ENCODE results near the gene DSTYK. TPM values are rescaled to one million over a fixed set of nuclear protein-coding genes. Genes with fewer than 3 reads are reported as not detected.
"Not testable (repeated sequence)": the region's sequence is repeated elsewhere in the genome, so short reads cannot be mapped to it uniquely, and the experiment has no call there.

Gene DSTYK
- total RNA-seq, 2 experiments from 2014 or later: 9.4 to 12.3 TPM

- no peaks in the 10 kb centered on the region for H3K9me3 Mint-ChIP-seq (ENCODE audit: low read depth)
These were observed 19.9 kb downstream of the DSTYK start for GRCh38 chr1:205191622-205192021.

GRCh38 chr1:205190845-205191577 lies 20.5 kb downstream of the DSTYK start:
- H3K4me1 Mint-ChIP-seq: peaks cover 66% of the 10 kb centered on the region
- H3K9me3 Mint-ChIP-seq (ENCODE audit: low read depth): no peaks in the 10 kb centered on the region

More at GRCh38 chr1:205191622-205192021, 19.9 kb downstream of the DSTYK start:
- ChIA-PET POLR2A (interaction anchor here (0.8 kb wide), 1 partner anchor 20 kb away, joined by 3 read pairs; the partner anchor contains the start of gene DSTYK), CTCF (interaction anchor here (1.2 to 1.3 kb wide), 2 partner anchors 50 to 67 kb away, joined by 3 read pairs; no protein-coding TSS in a partner anchor)
- H3K27me3 Mint-ChIP-seq: no peaks in the 10 kb centered on the region
- H3K4me3 Mint-ChIP-seq: no peak overlapping the region
- peaks cover 23% of the 10 kb centered on the region for H3K36me3 Mint-ChIP-seq (ENCODE audit: low read depth)
- H3K4me1 Mint-ChIP-seq: peaks cover 59% of the 10 kb centered on the region
- H3K27ac Mint-ChIP-seq: no peak overlapping the region
- no peak for ATAC-seq
- no peak for DNase-seq
- intact Hi-C loops (cut with DNase I, micrococcal nuclease): no loop called here

DNA sequence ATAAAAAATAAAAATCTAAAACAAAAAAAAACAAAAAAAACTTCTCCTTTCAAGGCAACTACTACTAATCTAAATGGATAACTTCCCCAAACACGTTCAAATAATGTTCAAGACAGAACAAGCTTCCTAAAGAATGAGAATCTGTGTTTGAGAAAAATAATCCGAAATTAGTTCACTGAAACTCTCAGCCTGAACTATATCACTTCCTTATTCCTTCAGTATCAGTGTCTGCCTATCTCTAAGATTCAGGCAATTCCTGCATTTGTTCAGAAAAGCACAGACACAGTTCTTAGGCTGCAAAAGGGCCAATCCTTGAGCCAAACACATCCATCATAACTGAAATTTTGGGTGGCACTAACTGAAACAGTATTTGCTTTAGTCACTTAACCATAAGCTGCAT lies 22.4 kb downstream of the DSTYK start:
- Mint-ChIP-seq H3K27me3 (no peaks in the 10 kb centered on the region), H3K4me1 (peaks cover 73% of the 10 kb centered on the region), H3K36me3 (ENCODE audit: low read depth) (peaks cover 24% of the 10 kb centered on the region), H3K9me3 (ENCODE audit: low read depth) (no peaks in the 10 kb centered on the region), H3K4me3 (no peak overlapping the region), H3K27ac (no peak overlapping the region)
- DNase-seq (no peak), ATAC-seq (no peak)
- ChIA-PET CTCF (interaction anchor here (0.8 to 3.3 kb wide), 6 partner anchors 10 to 84 kb away, joined by 3 to 17 read pairs (median 4); no protein-coding TSS in a partner anchor), POLR2A (no interaction called here)
- intact Hi-C loops (cut with DNase I, micrococcal nuclease): no loop called here

More at GRCh38 chr1:205190845-205191577, 20.5 kb downstream of the DSTYK start:
- ChIA-PET CTCF (interaction anchor here (1.2 to 3.3 kb wide), 4 partner anchors 8 to 68 kb away, joined by 3 to 17 read pairs (median 4); partner anchors contain the start of gene TMCC2), POLR2A (interaction anchor here (0.8 kb wide), 1 partner anchor 20 kb away, joined by 3 read pairs; the partner anchor contains the start of gene DSTYK)
- ATAC-seq (no peak), DNase-seq (no peak)
- Mint-ChIP-seq H3K27me3 (no peaks in the 10 kb centered on the region), H3K4me3 (no peak overlapping the region), H3K27ac (no peak overlapping the region), H3K36me3 (ENCODE audit: low read depth) (peaks cover 27% of the 10 kb centered on the region)
- intact Hi-C loops (cut with DNase I, micrococcal nuclease): no loop called here

DNA sequence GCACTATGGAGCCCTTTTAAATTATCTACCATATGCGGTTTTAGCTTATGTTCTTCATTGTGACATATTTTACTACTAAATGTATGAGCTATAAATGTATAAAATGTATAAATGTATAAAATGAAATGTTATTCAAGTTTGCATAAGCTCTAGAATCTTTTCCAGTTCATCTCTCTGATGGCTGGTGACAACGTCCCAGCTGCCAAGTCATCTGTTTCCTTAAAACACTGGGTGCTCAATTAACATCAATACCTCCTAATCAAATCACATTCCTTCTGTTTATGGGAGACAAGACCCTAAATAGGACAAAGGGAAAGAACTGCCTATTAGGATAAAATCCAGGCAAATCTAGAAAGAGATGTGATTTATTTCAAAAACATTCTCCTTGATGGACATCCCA lies 22.9 kb downstream of the DSTYK start:
- ATAC-seq: no peak
- intact Hi-C loops (cut with DNase I, micrococcal nuclease): no loop called here
- ChIA-PET POLR2A (no interaction called here), CTCF (interaction anchor here (0.5 to 3.3 kb wide), 7 partner anchors 10 to 84 kb away, joined by 3 to 17 read pairs (median 3); no protein-coding TSS in a partner anchor)
- DNase-seq: no peak
- H3K4me3 Mint-ChIP-seq: no peak overlapping the region
- H3K4me1 Mint-ChIP-seq: peaks cover 74% of the 10 kb centered on the region
- no peaks in the 10 kb centered on the region for H3K9me3 Mint-ChIP-seq (ENCODE audit: low read depth)
- H3K36me3 Mint-ChIP-seq (ENCODE audit: low read depth): peaks cover 24% of the 10 kb centered on the region
- H3K27me3 Mint-ChIP-seq: no peaks in the 10 kb centered on the region
- H3K27ac Mint-ChIP-seq: no peak overlapping the region

DNA sequence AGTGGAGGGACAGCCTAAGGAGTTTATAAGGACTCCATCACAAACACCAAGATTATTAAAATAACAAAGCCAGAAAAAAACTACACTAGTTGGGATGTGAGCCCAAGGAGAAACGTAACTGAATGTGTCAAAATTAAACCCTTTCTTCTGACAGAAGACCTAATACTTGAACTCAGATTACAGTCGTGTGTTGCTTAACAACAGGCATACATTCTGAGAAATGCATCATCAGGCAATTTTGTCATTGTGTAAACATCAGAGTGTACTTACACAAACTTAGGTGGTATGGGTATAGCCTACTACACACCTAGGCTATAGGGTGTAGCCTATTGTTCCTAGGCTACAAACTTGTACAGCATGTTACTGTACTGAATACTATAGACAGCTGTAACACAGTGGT lies 23.4 kb downstream of the DSTYK start:
- Mint-ChIP-seq H3K4me1 (peaks cover 75% of the 10 kb centered on the region), H3K4me3 (no peak overlapping the region), H3K36me3 (ENCODE audit: low read depth) (peaks cover 26% of the 10 kb centered on the region), H3K9me3 (ENCODE audit: low read depth) (no peaks in the 10 kb centered on the region), H3K27ac (no peak overlapping the region), H3K27me3 (no peaks in the 10 kb centered on the region)
- intact Hi-C loops (cut with DNase I, micrococcal nuclease): no loop called here
- ATAC-seq (no peak), DNase-seq (no peak)
- CTCF ChIA-PET: interaction anchor here (0.5 to 3.3 kb wide), 7 partner anchors 10 to 71 kb away, joined by 3 to 17 read pairs (median 3); no protein-coding TSS in a partner anchor
- POLR2A ChIA-PET: no interaction called here

DNA sequence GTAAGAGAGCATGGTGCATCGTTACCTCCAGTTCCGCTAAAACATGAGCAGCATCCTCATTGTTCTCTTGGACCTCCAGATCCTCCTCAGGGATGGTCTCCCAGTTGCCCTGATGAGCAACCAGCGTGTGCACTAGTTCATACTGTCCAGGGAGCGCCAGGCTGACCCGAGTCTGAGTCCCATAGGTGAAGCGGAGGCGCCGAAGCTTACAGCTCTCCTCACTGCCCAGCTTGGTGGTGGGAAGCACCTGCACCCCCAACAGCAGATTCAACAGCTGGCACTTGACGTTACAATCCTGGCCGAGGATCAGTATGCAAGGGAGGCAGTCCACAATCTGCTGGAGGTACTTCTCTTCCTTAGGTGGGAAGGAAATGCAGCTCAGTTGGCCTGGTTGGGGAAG lies 24.1 kb downstream of the DSTYK start:
- no peak for DNase-seq
- no peak overlapping the region for H3K27ac Mint-ChIP-seq
- H3K4me1 Mint-ChIP-seq: peaks cover 72% of the 10 kb centered on the region
- peaks cover 29% of the 10 kb centered on the region for H3K36me3 Mint-ChIP-seq (ENCODE audit: low read depth)
- ChIA-PET CTCF (interaction anchor here (1.0 to 2.0 kb wide), 2 partner anchors 46 to 68 kb away, joined by 3 to 5 read pairs; no protein-coding TSS in a partner anchor), POLR2A (no interaction called here)
- no peaks in the 10 kb centered on the region for H3K27me3 Mint-ChIP-seq
- no peaks in the 10 kb centered on the region for H3K9me3 Mint-ChIP-seq (ENCODE audit: low read depth)
- intact Hi-C loops (cut with DNase I, micrococcal nuclease): loop anchor here in 1 of 2 experiments (2.0 kb wide), 1 partner anchor 13 kb away; no protein-coding TSS in a partner anchor
- H3K4me3 Mint-ChIP-seq: no peak overlapping the region
- ATAC-seq: no peak

- intact Hi-C loops (cut with DNase I, micrococcal nuclease): loop anchor here (1.0 to 2.0 kb wide), 2 partner anchors 13 to 15 kb away; no protein-coding TSS in a partner anchor
- Mint-ChIP-seq H3K4me3 (no peak overlapping the region), H3K36me3 (ENCODE audit: low read depth) (peaks cover 29% of the 10 kb centered on the region), H3K27me3 (no peaks in the 10 kb centered on the region), H3K4me1 (peaks cover 64% of the 10 kb centered on the region), H3K27ac (peak overlapping the region; percentile 35), H3K9me3 (ENCODE audit: low read depth) (no peaks in the 10 kb centered on the region)
- DNase-seq (peak; percentile 25), ATAC-seq (peak; percentile 88)
- ChIA-PET POLR2A (interaction anchor here (0.7 to 1.2 kb wide), 2 partner anchors 12 to 13 kb away, joined by 3 to 5 read pairs; no protein-coding TSS in a partner anchor), CTCF (interaction anchor here (0.9 to 1.4 kb wide), 5 partner anchors 10 to 44 kb away, joined by 3 to 5 read pairs (median 3); no protein-coding TSS in a partner anchor)
These were observed 25.3 kb downstream of the DSTYK start for GRCh38 chr1:205186191-205186590.

GRCh38 chr1:205183676-205184335 lies 27.7 kb downstream of the DSTYK start:
- peaks cover 56% of the 10 kb centered on the region for H3K4me1 Mint-ChIP-seq
- intact Hi-C loops (cut with DNase I, micrococcal nuclease): no loop called here
- ChIA-PET POLR2A (interaction anchor here (0.6 kb wide), 1 partner anchor 14 kb away, joined by 3 read pairs; no protein-coding TSS in a partner anchor), CTCF (interaction anchor here (0.6 to 0.7 kb wide), 2 partner anchors 75 to 196 kb away, joined by 3 to 4 read pairs; no protein-coding TSS in a partner anchor)
- DNase-seq (no peak), ATAC-seq (no peak)
- peak overlapping the region; percentile 63 for H3K27ac Mint-ChIP-seq
- peaks cover 38% of the 10 kb centered on the region for H3K36me3 Mint-ChIP-seq (ENCODE audit: low read depth)
- H3K4me3 Mint-ChIP-seq: no peak overlapping the region
- H3K9me3 Mint-ChIP-seq (ENCODE audit: low read depth): no peaks in the 10 kb centered on the region
- no peaks in the 10 kb centered on the region for H3K27me3 Mint-ChIP-seq

GRCh38 chr1:205182930-205183329 lies 28.6 kb downstream of the DSTYK start:
- H3K27me3 Mint-ChIP-seq: no peaks in the 10 kb centered on the region
- no peak overlapping the region for H3K4me3 Mint-ChIP-seq
- ChIA-PET POLR2A (no interaction called here), CTCF (interaction anchor here (0.7 kb wide), 1 partner anchor 197 kb away, joined by 4 read pairs; no protein-coding TSS in a partner anchor)
- H3K4me1 Mint-ChIP-seq: peaks cover 54% of the 10 kb centered on the region
- peaks cover 37% of the 10 kb centered on the region for H3K36me3 Mint-ChIP-seq (ENCODE audit: low read depth)
- ATAC-seq: no peak
- H3K9me3 Mint-ChIP-seq (ENCODE audit: low read depth): no peaks in the 10 kb centered on the region
- H3K27ac Mint-ChIP-seq: no peak overlapping the region
- intact Hi-C loops (cut with DNase I, micrococcal nuclease): no loop called here
- no peak for DNase-seq

GRCh38 chr1:205180331-205180730 lies 31.2 kb downstream of the DSTYK start:
- POLR2A ChIA-PET; CTCF ChIA-PET; intact Hi-C loops (cut with DNase I, micrococcal nuclease); H3K27ac Mint-ChIP-seq; ATAC-seq; H3K9me3 Mint-ChIP-seq (ENCODE audit: low read depth); H3K27me3 Mint-ChIP-seq; DNase-seq; H3K4me3 Mint-ChIP-seq: not testable (repeated sequence)
- Mint-ChIP-seq H3K4me1 (peaks cover 32% of the 10 kb centered on the region), H3K36me3 (ENCODE audit: low read depth) (peaks cover 19% of the 10 kb centered on the region)

- no peak overlapping the region for H3K27ac Mint-ChIP-seq
- POLR2A ChIA-PET: no interaction called here
- DNase-seq (no peak), ATAC-seq (no peak)
- H3K27me3 Mint-ChIP-seq: no peaks in the 10 kb centered on the region
- peaks cover 32% of the 10 kb centered on the region for H3K4me1 Mint-ChIP-seq
- CTCF ChIA-PET: interaction anchor here (0.6 to 0.7 kb wide), 2 partner anchors 25 to 173 kb away, joined by 3 read pairs; no protein-coding TSS in a partner anchor
- intact Hi-C loops (cut with DNase I, micrococcal nuclease): no loop called here
- no peak overlapping the region for H3K4me3 Mint-ChIP-seq
- no peaks in the 10 kb centered on the region for H3K9me3 Mint-ChIP-seq (ENCODE audit: low read depth)
- H3K36me3 Mint-ChIP-seq (ENCODE audit: low read depth): peaks cover 18% of the 10 kb centered on the region
These were observed 31.7 kb downstream of the DSTYK start for GRCh38 chr1:205179842-205180241.

Measured in activated CD4-positive, alpha-beta T cell treated with anti-CD3 and anti-CD28 coated beads for 36 hours (primary cell).